ENCODE results near the gene GPX4.

DNA sequence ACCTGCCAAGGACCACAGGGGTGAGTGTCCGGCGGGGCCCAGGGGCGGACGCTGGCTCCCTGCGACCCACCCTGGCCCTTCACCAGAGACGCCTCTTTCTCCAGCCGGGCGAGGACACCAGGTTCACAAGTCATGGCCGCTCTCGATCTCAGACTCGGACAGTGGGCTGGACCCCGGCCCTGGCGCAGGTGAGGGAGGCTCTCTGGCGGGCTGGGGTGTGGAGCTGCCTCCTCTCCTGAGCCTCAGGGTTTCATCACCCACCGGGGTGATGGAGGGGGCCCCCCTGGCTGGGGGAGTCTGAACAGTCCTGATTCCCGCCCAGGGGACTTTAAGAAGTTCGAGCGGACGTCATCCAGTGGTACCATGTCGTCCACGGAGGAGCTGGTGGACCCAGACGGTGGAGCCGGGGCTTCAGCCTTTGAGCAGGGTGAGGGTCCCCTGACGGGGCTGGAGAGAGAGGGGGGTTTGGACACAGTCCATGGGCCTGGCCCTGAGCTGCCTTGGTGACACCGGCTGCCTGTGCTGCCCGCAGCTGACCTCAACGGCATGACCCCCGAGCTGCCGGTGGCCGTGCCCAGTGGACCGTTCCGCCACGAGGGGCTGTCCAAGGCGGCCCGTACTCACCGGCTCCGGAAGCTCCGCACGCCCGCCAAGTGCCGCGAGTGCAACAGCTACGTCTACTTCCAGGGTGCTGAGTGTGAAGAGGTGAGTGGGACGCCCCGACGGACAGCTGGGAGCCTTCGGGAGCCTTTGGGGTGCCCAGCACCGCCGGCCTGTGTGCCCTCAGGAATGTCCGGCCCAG lies 23.2 kb upstream of the GPX4 start:
- no peak for TF ChIP-seq CTCF (conservative IDR thresholded peaks at IDR 0.05; ENCODE audit: low read length)
- TF ChIP-seq EZH2phosphoT487 (IDR thresholded peaks at IDR 0.05; ENCODE audit: borderline replicate concordance), result no peak
